Naive B cell (primary cell): ENCODE results near the gene SSTR4. TPM values are rescaled to one million over a fixed set of nuclear protein-coding genes. Genes with fewer than 3 reads are reported as not detected.

ENCODE experiments used
- ATAC-seq, 2 donors: fragments of 150-1000 bp; cut with Tn5 transposase; 2 replicates each; pipeline ENCODE4 v1.10.0; 2021; ENCODE audit warnings: low read depth in 2 of 2, mild to moderate bottlenecking in 2 of 2, moderate library complexity in 2 of 2
- DNase-seq: peaks from one replicate; pipeline ENCODE4 v3.0.0; 2022
- H3K27ac Mint-ChIP-seq, 6 donors: one replicate each; pipeline ENCODE4 v1.8.0; 2020 to 2022; ENCODE audit warnings: mild to moderate bottlenecking in 6 of 6, mixed read lengths in 6 of 6, moderate library complexity in 5 of 6, inconsistent platforms in 2 of 6
- H3K27me3 Mint-ChIP-seq, 3 donors: one replicate each; pipeline ENCODE4 v1.8.0; 2021 to 2022; ENCODE audit warnings: mixed read lengths in 3 of 3, mild to moderate bottlenecking in 1 of 3
- H3K36me3 Mint-ChIP-seq, 2 donors: one replicate each; pipeline ENCODE4 v1.8.0; 2020 to 2022; ENCODE audit warnings: mixed read lengths in 2 of 2, inconsistent platforms in 1 of 2, mild to moderate bottlenecking in 1 of 2
- H3K4me1 Mint-ChIP-seq, 3 donors: one replicate each; pipeline ENCODE4 v1.8.0; 2020 to 2022; ENCODE audit warnings: mixed read lengths in 3 of 3, inconsistent platforms in 1 of 3, mild to moderate bottlenecking in 1 of 3, moderate library complexity in 1 of 3
- H3K4me3 Mint-ChIP-seq, 8 donors: one replicate each; pipeline ENCODE4 v1.8.0; 2020 to 2022; ENCODE audit warnings: mild to moderate bottlenecking in 8 of 8, mixed read lengths in 8 of 8, moderate library complexity in 8 of 8, inconsistent platforms in 2 of 8
- H3K9me3 Mint-ChIP-seq, 7 donors: one replicate each; pipeline ENCODE4 v1.8.0; 2020 to 2022; ENCODE audit warnings: mixed read lengths in 7 of 7, mild to moderate bottlenecking in 5 of 7, inconsistent platforms in 2 of 7, moderate library complexity in 1 of 7
- polyA plus RNA-seq, 6 donors: library from polyadenylated mRNA; unstranded; fragments of 300-500 nt; fragmentation: Illumina TruSeq; gene quantifications; one replicate each; pipeline ENCODE4 v1.2.3, GENCODE V29; 2021; ENCODE audit warnings: low read depth in 6 of 6

Gene SSTR4
- polyA plus RNA-seq, 6 donors from 2014 or later, result not detected

DNA sequence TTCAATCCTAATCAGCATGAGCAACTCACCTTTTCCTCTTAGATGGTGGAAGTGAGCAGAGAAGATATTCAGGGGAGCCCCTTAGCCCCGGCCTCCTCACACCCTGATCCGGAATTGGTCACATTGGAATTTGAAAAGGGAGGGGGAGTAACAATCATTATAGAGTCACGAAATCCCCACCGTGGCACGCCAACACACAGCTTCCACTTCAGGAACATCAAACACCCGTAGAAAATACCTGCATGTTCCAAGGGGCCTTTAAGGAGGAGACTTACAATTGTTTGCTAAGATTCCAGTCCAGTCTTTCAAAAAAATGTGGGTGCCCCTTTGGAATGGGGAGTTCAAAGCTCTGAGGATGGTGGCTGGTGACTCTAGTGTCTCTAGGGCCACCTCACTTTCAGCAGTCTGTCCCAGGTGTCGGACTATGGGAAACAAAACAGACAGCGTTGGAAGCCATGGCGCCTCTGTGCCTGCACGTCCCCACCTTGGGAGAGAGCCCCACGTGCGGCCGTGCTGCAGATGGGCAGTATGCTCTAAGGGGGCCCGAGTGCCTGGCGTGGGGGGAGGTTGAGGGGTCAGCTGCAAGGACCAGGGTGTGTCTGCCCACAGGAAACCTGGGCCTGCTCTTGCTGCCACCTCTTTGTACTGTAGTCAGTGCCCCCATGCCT lies 48.6 kb downstream of the SSTR4 start:
- ATAC-seq, result no peak
- Mint-ChIP-seq H3K27me3 (peaks cover 0 to 13% (median 9%) of the 10 kb centered on the region in 3 donors), H3K4me3 (no peak overlapping the region), H3K27ac (no peak overlapping the region), H3K9me3 (peaks cover 0 to 1% (median 0%) of the 10 kb centered on the region in 7 donors), H3K36me3 (no peaks in the 10 kb centered on the region), H3K4me1 (peaks cover 7 to 18% (median 16%) of the 10 kb centered on the region in 3 donors)
- no peak for DNase-seq

GRCh38 chr20:23084282-23084844 lies 49.3 kb downstream of the SSTR4 start:
- no peak for DNase-seq
- H3K4me3 Mint-ChIP-seq, result no peak overlapping the region
- H3K4me1 Mint-ChIP-seq, result peaks cover 7 to 18% (median 16%) of the 10 kb centered on the region in 3 donors
- H3K27me3 Mint-ChIP-seq, result peaks cover 0 to 16% (median 11%) of the 10 kb centered on the region in 3 donors
- H3K9me3 Mint-ChIP-seq, result peaks cover 0 to 1% (median 0%) of the 10 kb centered on the region in 7 donors
- H3K27ac Mint-ChIP-seq, result no peak overlapping the region
- H3K36me3 Mint-ChIP-seq, result no peaks in the 10 kb centered on the region
- no peak for ATAC-seq

DNA sequence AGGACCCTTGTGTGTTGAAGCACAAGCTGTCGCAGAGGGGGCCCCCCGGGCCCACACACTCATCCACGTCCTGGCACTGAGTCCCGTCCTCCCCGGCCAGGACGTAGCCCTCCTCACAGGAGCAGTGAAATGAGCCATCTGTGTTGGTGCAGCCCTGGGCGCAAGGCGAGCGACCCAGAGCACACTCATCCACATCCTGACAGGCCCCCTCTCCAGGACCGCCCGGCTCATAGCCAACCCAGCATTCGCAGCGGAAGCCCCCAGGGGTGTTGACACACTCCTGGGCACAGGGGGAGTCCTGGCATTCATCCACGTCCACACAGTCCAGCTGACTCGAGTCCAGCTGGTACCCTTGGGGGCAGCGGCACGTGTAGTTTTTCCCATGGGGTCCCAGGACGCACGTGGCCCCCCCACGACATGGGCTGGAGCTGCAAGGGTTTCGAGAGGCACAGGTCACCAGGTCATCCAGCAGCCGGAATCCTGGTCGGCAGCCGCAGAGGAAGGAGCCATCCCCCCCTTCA lies 49.8 kb downstream of the SSTR4 start:
- Mint-ChIP-seq H3K27me3 (peaks cover 0 to 16% (median 11%) of the 10 kb centered on the region in 3 donors), H3K9me3 (peaks cover 0 to 1% (median 0%) of the 10 kb centered on the region in 7 donors), H3K4me1 (peaks cover 7 to 18% (median 16%) of the 10 kb centered on the region in 3 donors), H3K36me3 (no peaks in the 10 kb centered on the region), H3K27ac (no peak overlapping the region), H3K4me3 (no peak overlapping the region)
- DNase-seq, result no peak
- ATAC-seq, result no peak

GRCh38 chr20:23085436-23086055 lies 50.4 kb downstream of the SSTR4 start:
- ATAC-seq, result no peak
- DNase-seq, result no peak
- H3K27me3 Mint-ChIP-seq, result peaks cover 0 to 16% (median 11%) of the 10 kb centered on the region in 3 donors
- H3K4me1 Mint-ChIP-seq, result peaks cover 7 to 18% (median 16%) of the 10 kb centered on the region in 3 donors
- no peaks in the 10 kb centered on the region for H3K36me3 Mint-ChIP-seq
- H3K9me3 Mint-ChIP-seq, result peaks cover 0 to 1% (median 0%) of the 10 kb centered on the region in 7 donors
- H3K4me3 Mint-ChIP-seq, result no peak overlapping the region
- H3K27ac Mint-ChIP-seq, result no peak overlapping the region

GRCh38 chr20:23086056-23086566 lies 51.0 kb downstream of the SSTR4 start, which contains the start of gene CD93:
CD93 (minus strand) TSS chr20:23086324; CDS start chr20:23086192, 132 bp downstream.
- Mint-ChIP-seq H3K4me1 (peaks cover 7 to 18% (median 16%) of the 10 kb centered on the region in 3 donors), H3K4me3 (peak within 1 kb of the TSS in 1 of 8 donors; percentile 52), H3K27me3 (peaks cover 0 to 16% (median 11%) of the 10 kb centered on the region in 3 donors), H3K9me3 (peaks cover 0 to 1% (median 0%) of the 10 kb centered on the region in 7 donors), H3K36me3 (no peaks in the 10 kb centered on the region), H3K27ac (no peak within 1 kb of the TSS)
- DNase-seq (no peak), ATAC-seq (no peak)

DNA sequence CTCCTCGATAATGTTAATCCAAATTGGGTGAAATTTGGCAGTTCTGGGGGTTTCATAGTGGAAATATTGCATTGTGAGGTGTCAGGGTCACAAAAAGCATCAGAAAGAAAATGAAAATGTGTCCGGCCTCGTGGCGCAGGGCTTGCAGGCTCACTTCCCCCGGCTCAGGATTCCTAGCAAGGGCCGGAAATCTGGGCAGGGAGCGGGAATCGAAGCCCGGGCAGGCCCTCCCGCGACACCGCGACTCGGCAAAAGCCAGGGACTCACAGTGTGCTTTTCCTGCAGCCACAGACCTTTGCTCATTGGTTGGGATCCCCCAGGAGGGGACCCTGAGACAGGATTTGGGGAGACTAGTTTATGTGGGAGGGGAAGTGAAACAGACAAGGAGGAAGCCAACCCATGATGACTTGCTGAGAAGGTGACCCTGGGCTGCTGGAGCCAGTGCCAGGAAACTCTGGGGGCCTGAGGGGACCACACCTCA lies 51.9 kb downstream of the SSTR4 start:
- Mint-ChIP-seq H3K27me3 (peaks cover 0 to 16% (median 11%) of the 10 kb centered on the region in 3 donors), H3K4me1 (peaks cover 7 to 18% (median 16%) of the 10 kb centered on the region in 3 donors), H3K4me3 (no peak overlapping the region), H3K36me3 (no peaks in the 10 kb centered on the region), H3K27ac (no peak overlapping the region), H3K9me3 (peaks cover 0 to 1% (median 0%) of the 10 kb centered on the region in 7 donors)
- DNase-seq (no peak), ATAC-seq (no peak)

DNA sequence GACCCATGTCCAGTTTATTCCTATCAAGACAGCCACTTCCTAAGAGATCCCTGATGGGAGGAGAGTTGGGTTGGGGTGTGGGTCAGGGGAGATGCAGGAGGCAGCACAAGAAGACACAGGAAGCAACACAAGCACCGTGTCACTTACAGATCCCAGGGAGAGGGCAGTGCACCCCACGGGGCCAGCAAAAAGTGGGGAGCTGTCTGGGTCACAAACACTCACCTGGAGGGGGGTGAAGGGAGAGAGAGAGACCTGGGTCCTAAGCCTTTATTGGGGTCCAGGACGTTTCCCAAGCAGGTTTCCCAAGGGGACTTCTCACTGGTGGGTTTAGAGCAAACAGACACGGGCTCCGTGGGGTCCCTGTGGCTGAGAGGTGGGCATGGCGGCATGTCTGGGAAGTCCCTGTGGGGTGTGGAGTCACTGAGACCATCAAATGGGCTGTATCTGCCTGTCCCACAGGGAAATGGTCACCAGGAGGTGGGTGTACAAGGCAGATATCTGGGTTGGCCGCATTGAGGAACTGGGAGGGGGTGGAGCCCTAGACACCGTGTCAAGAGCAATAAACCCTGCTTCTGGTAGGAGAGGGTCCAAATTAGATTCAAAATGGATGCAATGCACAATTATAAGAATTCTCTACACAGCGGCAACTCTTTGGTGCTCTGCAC lies 52.6 kb downstream of the SSTR4 start:
- peaks cover 0 to 1% (median 0%) of the 10 kb centered on the region in 7 donors for H3K9me3 Mint-ChIP-seq
- H3K4me3 Mint-ChIP-seq, result peak overlapping the region in 1 of 8 donors; percentile 64
- H3K27me3 Mint-ChIP-seq, result peaks cover 0 to 16% (median 11%) of the 10 kb centered on the region in 3 donors
- no peak for ATAC-seq
- no peaks in the 10 kb centered on the region for H3K36me3 Mint-ChIP-seq
- no peak for DNase-seq
- peaks cover 7 to 18% (median 16%) of the 10 kb centered on the region in 3 donors for H3K4me1 Mint-ChIP-seq
- no peak overlapping the region for H3K27ac Mint-ChIP-seq

Other genes with a start within 250 kb of the SSTR4 start
- under 1 TPM in 1 of 6 donors, not detected in 5; 0.19 TPM for gene THBD, start 14.4 kb downstream of the SSTR4 start, polyA plus RNA-seq
- under 1 TPM in 3 of 6 donors, not detected in 3; 0.05 to 0.16 (median 0.05) TPM for gene CD93, start 51.0 kb downstream of the SSTR4 start, polyA plus RNA-seq